NCI-H524 treated with DMSO at 0.1 percent for 48 hours (cell line): Measurements from ENCODE around the gene TOP2A.

Source experiments
- DNase-seq: peaks from one replicate; lab custom pipeline; 2025; lab: John Stamatoyannopoulos, UW

Gene TOP2A

DNA sequence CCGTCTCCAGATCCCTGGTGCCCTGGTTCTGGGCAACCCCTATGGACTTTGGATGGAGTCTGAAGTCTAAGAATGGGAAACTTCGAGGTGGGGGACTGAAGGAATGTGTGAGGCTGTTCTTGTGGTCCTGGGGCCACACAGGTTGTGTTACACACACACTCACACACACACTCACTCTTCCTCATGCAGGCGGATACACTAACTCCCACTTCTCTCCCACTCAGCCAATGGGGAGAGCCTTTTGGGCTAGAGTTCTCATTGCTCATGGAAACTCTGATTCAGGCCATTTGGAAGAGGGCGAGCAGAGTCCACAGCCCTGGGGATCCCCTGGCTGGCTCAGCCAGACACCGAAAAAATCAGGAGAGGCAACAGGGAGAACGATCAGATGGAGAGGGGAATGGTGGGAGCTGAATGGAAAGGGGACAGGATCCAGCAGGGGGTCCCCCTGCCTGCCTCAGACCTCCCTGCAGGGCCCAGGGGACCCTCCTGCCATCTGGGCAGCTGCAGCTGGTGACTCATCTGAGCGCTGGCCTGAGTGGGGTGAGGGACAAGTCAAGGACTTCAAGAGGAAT is 34.6 kb upstream of the TOP2A start:
- no peak for DNase-seq

DNA sequence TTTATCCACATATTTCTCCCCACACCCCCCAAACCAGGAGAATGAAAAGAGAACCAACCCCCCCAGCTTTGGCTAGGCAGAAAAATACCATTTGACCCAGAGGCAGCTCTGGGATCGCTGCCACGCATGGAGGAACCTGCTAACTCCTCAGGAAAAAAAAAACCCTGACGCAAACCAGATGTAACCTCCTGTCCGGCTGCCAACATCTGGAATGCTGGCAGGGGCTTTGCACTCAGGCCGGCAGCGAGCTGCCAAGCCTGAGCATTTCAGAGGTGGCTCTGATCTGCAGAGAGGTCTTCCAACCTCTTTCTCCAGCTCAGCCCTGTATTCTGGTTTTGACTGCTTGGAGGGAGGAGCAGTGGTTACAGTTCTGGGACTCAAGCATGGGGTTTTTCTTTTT is 33.7 kb upstream of the TOP2A start:
- DNase-seq = no peak

DNA sequence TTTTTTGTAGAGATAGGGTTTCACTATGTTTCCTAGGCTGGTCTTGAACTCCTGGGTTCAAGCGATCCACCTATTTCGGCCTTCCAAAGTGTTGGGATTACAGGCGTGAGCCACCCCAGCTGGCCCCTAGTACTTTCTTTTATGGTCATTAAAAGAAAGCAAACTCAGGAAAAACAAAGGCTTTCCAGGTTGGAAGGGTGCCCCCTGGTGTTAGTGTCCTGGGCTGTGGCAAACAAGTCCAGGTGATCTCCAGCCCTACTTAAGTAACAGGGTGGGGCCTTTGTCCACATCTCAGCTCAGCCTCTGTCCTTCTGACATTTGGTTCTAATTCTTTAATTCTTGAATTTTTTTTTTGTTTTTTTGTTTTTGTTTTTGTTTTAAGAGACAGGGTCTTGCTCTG is 32.5 kb upstream of the TOP2A start:
- DNase-seq = no peak

DNA sequence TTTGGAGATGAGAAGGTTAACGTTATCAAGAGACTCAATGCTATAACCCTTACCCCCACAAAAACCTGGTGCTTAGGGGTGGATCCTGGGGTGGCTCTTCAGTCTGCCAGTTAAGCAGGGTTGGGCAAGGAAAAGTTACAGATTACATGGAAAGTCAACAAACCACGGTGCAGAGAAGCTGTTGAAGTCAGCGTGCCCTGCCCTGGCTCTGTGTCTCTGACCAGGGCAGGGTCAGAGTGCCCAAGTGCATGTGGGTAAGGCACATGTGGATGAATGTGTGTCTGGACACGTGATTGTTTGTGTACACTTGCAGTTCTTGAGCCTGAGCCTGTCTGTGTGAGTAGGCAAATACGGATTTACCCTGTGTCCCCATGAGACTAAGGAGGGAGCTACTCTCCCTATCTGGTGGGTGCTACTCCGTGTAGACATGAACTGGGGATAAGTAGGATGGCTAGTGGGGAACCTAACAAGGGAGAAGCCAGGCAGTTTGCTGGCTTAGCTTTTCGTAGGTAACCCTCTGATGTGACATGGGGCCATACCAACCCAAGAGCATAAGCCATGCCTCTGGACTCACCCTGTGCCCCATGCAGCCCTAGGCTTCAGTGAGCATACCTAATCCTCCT is 31.1 kb upstream of the TOP2A start:
- no peak for DNase-seq

DNA sequence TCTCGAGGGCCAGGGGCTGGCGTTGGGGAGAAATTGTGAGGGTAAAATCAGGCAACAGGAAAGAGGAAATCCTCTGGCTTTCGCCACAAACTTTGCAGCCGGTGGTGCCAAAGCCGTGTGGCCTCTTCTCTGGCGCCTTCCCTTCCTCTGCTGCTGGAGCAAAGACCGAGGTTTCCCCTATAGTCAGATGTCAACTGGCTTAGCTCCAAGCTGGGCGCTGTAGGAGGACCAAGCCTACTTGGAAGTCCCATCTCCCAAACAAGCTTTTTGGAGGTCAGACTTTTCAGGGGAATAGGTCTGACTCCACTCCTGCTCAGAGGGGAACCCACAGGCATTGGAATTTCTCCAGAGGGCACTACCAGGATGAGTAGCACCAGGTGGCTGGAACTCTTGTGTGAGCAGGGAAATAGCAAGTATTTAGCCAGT is 30.5 kb upstream of the TOP2A start:
- DNase-seq = no peak

DNA sequence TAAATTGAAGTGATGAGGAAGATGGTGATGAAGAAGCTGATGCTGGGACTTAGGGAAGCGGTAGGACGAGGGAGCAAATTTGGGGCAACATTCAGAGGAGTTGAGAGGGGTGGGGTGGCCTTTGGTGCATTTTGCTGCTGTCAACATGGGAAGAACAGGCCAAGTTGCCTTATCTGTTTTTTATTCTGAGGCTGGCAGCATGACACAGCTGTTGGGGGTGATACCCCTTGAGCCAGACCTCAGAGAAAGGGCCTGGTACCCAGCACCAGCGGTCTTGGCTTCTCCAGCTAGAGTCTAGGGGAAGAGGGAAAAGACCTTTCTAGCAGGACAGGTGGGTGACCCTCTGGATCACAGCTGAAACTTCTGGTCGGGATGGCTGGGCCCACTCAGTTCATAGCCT is 30.1 kb upstream of the TOP2A start:
- DNase-seq = no peak

DNA sequence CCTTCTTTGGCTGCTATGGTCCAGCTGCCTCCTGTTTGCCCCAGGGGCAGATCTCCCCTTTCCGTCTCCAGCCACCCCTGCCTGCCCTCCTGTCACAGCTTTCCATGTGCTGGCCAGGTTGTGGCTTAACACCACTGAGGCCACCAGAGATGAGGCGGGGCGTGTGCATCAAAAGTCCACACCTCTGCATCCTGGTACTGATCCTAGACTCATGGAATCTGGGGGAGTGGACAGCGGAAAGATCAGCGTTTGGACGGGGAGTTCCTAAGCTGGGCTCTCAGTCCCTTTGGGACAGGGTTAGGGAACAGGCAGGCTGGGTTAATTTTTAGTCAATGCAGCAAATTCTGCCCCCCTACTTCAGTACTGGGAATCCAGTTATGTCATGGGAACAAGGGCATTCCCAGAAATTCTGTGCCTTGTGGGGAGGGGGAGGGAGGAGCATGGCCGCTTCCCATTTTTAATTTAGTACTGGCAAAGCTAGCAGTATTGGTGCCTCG is 29.5 kb upstream of the TOP2A start:
- DNase-seq = no peak

DNA sequence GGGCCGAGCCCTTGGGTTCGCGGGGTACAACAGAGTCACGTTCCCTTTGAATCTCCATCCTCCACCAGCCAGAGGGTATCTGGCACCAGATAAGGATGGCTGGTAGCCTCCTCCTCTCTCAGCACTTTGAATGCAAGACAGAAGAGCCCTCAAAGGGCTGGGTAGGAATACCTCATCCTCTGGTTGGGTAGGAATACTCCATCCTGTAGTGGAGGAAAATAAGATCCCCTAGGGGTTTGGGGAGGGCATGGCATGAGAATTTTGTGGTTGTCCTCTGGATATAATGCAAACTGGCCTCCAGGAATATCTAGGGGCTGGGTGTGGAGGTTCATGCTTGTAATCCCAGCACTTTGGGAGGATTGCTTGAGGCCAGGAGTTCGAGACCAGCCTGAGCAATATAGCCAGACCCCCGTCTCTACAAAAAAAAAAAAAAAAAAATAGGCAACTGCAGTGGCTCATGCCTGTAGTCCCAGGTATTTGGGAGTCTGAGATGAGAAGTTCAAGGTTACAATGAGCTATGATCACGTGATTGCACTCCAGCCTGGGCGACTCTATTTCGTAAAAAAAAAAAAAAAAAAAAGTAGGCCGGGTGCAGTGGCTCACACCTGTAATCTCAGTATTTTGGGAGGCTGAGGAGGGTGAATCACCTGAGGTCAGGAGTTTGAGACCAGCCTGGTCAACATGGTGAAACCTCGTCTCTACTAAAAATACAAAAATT is 28.2 kb upstream of the TOP2A start:
- DNase-seq = no peak

DNA sequence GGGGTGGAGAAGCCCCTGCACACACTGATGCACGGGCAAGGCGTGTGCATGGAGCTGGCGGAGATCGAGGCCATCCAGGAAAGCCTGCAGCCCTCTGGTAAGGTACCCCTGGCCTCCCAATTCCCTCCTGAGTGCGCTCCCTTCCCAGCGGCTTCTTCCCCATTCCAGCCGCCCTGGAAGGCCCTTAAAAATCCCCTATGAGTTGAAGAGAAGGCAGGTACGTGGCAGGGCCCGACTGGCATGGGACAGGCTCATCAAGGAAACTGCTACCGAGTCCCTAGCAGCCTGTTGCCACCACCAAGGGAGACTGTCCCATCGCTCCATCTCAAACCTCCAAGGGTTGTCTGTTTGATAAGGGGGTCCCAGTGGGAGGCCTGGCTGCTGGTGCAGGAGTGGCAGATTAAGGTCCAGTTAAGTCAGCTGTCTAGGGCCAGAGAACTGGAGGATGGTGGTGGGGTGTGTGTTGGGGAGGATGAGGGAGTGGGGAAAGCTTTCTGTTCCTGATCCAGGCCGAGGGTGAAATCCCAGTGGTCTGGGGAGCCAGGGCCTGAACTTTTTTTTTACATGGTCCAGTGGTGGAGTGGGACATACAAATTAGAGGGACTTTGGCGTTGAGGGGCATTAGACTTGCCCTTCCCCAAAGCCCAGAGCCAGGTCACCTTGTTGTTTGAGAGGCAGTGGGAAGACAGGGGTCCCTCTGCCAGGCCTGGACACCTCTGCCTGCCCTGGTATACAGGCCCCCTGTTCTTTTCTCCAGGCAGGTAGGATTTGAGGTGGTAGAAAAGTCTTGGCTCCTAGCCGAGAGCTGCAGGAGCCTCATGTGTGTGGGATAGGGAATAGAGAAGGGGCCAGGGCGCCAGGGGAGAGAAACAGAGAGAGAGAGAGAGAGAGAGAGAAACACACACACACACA is 26.5 kb upstream of the TOP2A start:
- no peak for DNase-seq

DNA sequence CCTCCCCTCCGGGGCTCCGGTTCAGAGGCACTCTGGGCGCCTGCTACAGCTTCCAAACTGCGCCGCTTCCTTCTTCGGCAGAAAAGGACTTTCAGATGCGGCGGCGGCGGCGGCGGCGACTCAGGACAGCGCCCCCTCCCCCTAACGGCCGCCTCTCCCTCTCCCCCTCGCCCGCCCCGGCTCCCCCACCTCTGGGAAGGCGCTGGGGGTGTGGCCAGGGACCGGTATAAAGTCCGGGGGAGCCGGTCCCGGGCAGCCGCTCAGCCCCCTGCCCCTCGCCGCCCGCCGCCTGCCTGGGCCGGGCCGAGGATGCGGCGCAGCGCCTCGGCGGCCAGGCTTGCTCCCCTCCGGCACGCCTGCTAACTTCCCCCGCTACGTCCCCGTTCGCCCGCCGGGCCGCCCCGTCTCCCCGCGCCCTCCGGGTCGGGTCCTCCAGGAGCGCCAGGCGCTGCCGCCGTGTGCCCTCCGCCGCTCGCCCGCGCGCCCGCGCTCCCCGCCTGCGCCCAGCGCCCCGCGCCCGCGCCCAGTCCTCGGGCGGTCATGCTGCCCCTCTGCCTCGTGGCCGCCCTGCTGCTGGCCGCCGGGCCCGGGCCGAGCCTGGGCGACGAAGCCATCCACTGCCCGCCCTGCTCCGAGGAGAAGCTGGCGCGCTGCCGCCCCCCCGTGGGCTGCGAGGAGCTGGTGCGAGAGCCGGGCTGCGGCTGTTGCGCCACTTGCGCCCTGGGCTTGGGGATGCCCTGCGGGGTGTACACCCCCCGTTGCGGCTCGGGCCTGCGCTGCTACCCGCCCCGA is 25.7 kb upstream of the TOP2A start, which contains the start of gene IGFBP4:
Gene IGFBP4, plus strand, starts transcription at position 255 of the 792 bp plus-strand sequence. Its CDS starts 286 bp downstream, at position 541.
- DNase-seq = no peak

DNA sequence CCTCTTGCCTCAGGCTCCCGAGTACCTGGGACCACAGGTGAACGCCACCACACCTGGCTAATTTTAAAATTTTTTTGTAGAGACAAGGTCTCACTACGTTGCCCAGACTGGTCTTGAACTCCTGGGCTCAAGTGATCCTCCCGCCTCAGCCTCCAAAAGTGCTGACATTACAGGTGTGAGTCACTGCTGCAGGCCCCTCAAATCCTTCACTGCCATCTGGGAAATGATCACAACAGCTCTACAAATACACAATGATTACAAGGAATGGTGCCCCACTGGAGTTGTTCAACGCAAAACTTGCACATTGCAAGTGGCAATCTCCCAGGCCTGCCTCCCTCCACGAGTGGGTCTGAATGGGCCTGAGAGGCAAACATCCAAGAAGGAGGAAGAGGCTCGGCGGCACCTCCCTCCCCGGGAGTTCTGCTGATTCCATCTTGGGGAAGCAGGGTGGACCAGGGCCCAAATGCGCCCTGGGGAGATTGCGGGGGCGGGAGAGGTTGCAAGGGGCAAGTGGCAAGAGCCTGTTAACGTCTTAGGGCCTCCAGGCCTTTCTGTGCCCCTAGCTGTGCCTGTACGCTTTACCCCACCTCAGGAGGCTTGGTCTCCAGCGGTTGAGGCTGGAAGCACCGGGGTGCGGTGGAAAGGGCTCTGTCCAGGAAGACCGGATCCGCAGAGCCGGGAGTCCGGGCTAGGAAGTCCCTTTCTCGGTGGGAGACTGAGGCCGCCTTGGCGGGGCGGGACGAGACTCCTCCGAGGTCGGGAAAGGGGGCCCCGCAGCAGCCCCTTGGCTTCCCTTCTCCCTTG is 24.9 kb upstream of the TOP2A start:
- no peak for DNase-seq

DNA sequence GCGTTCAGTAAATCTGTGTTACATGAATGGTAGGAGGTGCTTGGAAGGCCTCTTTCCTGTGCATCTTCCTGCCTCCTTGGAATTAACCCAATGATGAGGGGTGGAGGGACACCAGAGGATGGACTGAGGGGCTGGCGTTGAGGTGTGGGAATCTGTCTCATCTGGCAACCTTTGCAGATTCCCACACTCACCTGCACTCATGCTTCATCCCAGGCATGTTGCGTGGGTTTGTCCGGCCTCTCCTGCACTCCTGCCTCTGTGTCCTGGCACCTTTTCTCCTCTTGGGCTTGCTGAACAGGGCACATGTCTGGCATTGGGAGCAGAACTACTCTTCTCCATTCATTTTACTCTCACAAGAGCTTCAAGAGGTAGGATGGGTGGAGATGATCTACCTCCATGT is 22.5 kb upstream of the TOP2A start:
- DNase-seq = no peak

DNA sequence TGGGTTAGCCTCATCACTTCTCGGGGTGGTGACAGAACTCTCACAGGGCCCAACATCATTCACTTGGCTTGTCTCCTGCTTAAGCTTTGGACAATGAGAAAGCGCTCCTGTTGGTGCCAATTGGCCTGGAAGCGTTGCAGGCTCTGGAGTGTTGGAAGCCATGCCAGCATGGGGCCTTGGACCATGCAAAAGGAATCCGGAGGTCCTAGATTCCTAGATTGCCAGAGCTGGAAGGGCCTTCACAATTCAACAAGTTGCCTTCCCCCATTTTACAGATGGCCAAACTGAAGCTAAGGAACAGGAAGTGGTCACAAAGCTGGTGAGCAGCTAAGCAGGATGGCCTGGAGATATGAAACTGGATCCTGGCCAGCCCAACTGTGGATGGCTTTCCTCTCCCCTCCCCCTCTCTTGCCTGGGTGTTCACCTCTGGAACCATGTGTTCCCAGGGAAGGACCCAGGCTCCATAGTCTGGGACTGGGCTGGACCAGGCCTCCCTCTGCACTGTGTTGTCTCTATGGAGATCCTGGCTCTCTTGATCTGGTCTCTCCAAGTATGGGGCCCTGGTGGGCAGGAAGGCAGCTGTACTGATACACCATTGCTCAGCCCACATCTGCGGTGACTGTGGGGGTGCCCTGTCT is 19.5 kb upstream of the TOP2A start:
- no peak for DNase-seq

DNA sequence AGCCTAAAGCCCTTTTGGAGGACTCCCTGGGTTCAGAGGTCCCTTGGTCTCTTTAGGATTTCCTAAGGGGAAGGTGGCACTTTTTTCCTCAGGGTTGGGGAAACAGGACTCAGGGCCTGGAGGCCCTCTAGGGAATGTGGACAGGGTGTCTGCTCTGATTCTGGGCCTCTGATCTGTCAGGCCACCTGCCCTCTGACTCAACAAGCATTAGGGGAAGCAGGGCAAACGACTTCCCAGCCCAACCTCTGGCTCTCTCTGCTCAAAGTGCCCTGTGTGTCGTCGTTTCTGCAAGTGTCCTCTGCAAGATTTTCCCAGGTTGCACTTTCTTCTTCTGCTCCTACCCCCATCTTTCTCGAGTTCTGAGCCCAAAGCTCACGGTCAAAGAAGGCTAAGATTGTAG is 18.9 kb upstream of the TOP2A start:
- DNase-seq = no peak

DNA sequence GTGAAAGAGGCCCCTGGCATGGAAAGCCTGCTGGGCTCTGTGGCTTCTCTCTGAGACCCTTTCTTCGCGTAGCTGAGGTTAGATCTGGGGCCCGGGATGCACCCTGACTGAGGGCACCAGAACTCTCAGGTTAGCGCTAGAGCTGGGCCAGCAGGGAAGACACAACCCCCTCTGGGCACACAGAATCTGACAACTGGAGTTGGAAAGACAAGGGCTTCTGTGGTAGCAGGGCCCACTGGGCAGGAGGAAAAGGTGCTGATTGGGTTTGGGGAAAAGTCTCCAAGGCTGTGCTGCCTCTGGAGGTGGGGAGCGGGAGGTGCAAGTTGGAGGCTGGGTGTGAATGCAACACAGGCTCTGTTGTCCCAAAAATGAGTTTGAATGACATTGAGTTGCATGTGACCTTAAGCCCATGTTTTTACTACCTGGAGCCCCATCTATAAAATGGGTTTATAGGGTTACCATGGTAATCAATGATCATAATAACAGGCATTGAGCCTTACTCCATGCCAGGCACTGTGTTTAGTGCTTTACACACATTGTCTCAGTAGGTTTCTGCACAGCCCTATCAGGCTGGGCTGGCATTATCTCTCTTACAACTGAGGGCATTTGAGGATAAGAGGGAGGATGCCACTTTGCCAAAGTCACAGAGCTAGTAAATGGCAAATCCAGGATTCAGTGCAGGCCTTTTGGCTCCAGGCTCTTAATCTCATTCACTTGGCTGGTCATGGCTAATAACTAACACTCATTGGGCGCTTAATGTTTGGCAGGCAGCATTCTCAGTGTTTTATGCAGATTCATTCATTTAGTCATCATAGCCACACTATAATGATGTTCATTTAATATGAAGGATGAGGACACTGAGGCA is 16.1 kb upstream of the TOP2A start:
- no peak for DNase-seq

DNA sequence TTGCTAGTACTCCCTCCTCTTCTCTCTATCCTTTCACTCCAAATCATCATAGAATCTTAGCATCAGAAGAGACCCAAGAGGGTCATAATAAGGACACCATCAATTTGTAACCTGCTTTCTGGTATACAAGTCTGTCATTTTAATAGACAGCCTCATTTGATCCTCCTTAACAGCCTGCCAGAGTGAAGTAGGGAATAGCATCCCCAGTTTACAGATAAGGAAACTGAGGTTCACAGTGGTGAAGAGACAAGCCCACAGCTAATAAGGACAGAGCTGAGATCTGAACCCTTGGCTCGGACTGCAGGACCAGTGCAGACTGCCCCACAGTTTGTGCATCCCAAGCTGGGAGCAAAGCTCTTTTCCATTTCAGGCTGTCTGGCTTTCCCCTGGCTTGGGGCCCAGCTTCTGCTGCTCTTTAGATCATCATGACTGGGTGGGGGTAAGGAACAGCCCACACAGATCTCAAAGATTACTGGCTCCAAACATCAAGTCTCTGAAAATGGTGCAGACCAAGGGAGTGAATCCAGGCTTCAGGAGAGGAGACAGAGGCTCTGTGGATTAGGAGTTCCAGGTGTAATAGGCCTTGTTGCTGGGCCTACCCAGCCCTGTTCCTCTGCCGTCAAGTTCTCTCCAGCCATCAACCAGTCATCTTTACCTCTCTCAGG is 15.3 kb upstream of the TOP2A start:
- no peak for DNase-seq

DNA sequence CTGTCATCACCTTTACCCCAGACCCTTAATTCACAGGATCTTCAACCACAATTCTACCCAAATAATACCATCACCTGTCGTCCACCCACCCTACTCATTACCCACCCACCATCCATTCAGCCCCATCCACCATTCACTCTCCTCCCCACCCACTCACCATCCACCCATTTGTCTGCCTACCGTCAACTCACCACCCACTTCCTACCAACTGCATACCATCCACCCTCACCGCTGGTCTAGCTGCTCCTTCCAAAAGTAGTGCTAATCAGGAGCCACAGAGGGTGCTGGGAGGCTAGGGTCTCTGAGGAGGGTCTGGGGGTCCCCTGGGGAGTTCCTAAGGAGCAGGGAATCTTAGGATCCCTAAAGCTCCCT is 13.5 kb upstream of the TOP2A start:
- DNase-seq = no peak
